GM13976 (cell line): ENCODE measurements around the gene PRKAG2.

Source experiments
- DNase-seq: peaks from one replicate; pipeline ENCODE4 v3.0.0; 2012; ENCODE audit warnings: low spot score
- in situ Hi-C: fragments of 300-500 bp; cut with MboI; formaldehyde crosslinking; loops from one replicate; pipeline ENCODE4 v1.12.0; 2022; ENCODE audit warnings: low sequenced_read_pairs, mixed read lengths, inconsistent platforms; ENCODE audit not compliant: unreplicated experiment
- TF ChIP-seq, protein P1 (sequence below): IDR thresholded peaks from 2 replicates; pipeline ENCODE4 v1.5.1; 2012; ENCODE audit warnings: borderline replicate concordance, mild to moderate bottlenecking; ENCODE audit not compliant: insufficient read depth; ENCODE audit errors: extremely low read depth, missing control alignments, control extremely low read depth

Gene PRKAG2

DNA sequence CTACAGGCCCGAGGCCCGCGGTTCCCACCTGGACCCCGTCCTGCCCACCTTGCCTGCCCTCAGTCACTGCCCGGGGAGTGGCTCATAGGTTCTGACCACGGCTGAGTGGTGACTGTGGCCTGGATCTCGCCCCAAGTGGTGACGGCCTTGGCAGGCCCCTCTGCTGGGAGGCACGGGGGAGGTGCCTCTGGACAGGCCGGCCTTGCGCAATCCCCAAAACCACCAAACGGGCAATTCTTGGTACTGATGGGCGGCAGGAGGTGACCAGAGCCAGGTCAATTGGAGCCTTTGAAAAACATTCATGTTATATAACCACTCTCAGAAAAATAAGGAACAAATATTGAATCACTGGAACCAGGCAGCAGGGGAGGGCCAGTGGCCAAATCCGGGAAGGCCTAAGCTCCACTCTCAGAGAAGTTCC, 83.4 kb downstream of the PRKAG2 start:
- TF ChIP-seq, protein P1, sequence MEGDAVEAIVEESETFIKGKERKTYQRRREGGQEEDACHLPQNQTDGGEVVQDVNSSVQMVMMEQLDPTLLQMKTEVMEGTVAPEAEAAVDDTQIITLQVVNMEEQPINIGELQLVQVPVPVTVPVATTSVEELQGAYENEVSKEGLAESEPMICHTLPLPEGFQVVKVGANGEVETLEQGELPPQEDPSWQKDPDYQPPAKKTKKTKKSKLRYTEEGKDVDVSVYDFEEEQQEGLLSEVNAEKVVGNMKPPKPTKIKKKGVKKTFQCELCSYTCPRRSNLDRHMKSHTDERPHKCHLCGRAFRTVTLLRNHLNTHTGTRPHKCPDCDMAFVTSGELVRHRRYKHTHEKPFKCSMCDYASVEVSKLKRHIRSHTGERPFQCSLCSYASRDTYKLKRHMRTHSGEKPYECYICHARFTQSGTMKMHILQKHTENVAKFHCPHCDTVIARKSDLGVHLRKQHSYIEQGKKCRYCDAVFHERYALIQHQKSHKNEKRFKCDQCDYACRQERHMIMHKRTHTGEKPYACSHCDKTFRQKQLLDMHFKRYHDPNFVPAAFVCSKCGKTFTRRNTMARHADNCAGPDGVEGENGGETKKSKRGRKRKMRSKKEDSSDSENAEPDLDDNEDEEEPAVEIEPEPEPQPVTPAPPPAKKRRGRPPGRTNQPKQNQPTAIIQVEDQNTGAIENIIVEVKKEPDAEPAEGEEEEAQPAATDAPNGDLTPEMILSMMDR, result no peak
- in situ Hi-C loops, result no loop called here
- no peak for DNase-seq

DNA sequence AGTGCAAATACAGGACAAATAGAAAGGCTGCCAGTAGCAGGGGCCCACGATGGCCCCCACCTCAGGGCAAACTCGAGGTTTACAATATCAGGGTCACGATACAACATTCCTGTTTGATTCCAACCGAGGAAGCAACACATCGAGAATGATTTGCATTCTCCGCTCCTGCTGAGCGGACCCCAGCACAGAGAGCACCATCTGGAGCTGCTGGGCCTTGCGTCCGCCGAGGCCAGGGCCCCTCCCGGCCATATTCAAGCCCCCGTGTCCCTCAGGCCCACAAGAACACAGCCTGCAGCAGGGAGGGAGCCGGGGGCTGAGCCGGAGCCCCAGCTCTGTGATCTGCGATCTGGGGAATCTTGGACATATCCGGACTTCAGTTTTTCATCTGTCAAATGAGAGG, 84.3 kb downstream of the PRKAG2 start:
- TF ChIP-seq, protein P1, result no peak
- DNase-seq, result no peak
- in situ Hi-C loops, result no loop called here

DNA sequence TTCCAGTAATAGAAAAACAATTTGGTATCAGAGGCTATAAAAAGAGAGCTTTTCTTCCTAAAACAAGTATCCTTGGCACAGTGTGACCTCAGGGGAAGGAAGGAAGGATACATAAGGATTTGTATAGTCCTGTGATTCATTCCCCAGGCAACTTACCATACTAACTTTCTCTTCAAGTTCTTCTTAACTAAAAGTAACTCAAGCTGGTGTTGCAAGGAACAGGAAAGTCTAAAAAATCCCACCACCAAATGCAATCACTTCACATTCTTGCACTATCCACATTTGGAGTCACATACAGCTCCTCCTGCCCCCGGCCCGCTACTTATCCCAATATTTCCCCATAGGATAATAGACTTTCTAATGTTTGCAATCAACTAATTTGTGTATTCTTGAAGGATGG, 84.8 kb downstream of the PRKAG2 start:
- DNase-seq, result no peak
- in situ Hi-C loops, result no loop called here
- TF ChIP-seq, protein P1, result no peak

DNA sequence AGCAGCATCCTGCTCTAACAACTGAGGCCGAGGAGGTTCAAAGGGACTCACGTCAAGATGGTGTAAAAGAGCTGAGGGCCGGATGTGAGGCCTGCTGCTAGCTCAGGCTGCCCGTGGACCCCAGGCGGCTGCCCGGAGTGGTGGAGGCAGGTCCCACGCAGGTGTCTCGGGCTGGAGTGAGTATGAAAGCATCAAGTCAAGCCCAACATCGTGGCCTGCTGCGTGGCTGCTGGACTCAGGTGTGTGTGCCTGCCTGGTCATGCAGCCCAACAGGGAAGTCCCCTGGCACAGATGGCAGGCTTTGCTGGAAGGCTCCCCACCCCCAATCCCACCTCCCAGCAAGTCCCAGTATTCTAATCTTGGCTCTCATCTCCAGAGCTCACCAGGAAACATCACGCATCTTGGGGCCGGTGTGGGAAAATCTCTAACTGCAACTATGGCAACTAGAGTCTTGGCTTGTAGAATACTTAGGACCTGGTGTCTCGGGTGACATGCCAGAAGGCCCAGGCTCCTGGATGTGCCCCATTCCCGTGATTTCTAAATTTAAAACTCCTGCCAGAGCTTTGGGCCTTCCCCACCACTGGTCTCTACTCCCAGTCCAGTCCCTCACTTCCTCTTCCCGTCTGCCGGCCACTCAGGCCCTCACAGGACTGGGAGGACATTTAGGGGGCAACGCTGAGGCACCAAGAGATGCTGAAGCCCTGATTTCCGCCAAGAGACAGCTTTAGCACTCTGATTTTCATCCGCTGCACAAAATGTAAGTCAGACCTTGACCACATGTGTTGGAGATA, 85.9 kb downstream of the PRKAG2 start:
- in situ Hi-C loops, result no loop called here
- DNase-seq, result no peak
- TF ChIP-seq, protein P1, result no peak

DNA sequence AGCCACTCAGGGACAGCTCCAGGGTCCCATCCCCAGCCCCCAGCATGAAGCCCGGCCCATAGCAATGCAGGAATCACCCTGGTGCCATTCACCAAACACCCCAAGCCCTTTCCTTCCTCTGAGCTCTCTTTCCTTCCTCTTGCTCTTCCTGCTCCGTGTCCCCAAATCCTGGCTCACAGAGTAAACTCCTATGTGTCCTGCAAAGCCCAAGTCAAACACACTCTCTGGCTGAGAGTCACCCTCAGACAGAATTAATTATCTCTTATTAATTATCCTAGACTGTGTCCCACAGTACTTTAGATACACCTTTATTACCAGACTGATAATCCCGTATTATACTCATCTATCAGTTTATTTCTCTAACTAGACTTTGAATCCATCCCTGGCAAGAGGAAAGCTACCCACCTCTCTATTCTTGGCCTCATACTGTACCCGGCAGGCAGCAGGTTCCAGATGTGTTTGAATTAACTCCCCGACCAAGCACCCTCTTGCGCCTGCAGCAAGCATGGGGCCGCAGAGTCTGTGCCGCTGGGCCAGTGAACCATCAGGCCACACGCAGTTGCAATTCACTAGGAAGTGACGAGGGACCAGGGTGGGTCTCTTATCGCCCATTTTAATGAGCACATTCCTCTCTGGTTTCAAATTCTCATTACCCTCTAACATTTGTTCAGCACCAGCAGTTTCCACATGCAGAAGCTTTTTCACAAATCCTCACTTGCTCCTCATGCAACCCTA, 86.7 kb downstream of the PRKAG2 start:
- DNase-seq, result no peak
- in situ Hi-C loops, result no loop called here
- TF ChIP-seq, protein P1, result no peak

DNA sequence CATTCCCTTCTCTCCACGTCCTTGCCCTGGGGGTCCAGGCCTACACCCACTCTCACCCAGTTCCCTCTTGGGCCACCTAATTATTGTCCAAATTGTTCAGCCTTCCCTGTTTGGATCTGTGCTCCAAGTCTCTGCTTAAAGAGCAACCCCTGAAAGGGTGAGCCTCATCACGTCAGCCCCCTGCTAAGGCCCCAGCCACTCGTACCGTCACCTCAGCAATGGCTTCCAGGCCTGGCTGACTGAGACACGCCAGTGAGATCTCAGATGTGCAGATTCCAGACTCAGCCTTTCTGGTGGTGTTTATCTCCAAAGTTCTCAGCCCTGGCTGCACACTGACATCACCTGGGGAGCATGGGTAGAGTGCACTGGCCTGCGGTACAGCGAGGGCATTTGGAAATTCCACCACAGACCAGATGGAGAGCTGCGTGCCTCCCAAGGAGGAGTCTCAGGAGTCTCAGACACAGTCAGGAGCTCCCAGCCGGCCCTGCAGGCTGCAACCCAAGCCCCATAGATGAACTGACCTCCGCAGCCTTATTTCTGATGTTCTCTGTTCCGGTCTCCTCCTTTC, 87.5 kb downstream of the PRKAG2 start:
- DNase-seq, result no peak
- in situ Hi-C loops, result no loop called here
- TF ChIP-seq, protein P1, result no peak
